ENCODE measurements around the gene FILIP1L.

The FILIP1L gene

GRCh38 chr3:100079328-100079727 lies 35.0 kb downstream of the FILIP1L start:
- H3K4me3 ChIP-seq (ENCODE audit: low read length) = no peak overlapping the region
- no peak for TF ChIP-seq CTCF (conservative IDR thresholded peaks at IDR 0.05; ENCODE audit: low read depth, low read length)
- no peak for DNase-seq (ENCODE audit: low read depth)

GRCh38 chr3:100076731-100077529 lies 37.4 kb downstream of the FILIP1L start:
- no peak for TF ChIP-seq CTCF (conservative IDR thresholded peaks at IDR 0.05; ENCODE audit: low read depth, low read length)
- no peak for DNase-seq (ENCODE audit: low read depth)
- H3K4me3 ChIP-seq (ENCODE audit: low read length) = no peak overlapping the region

GRCh38 chr3:100075851-100076730 lies 38.2 kb downstream of the FILIP1L start:
- H3K4me3 ChIP-seq (ENCODE audit: low read length) = no peak overlapping the region
- no peak for TF ChIP-seq CTCF (conservative IDR thresholded peaks at IDR 0.05; ENCODE audit: low read depth, low read length)

GRCh38 chr3:100075196-100075595 lies 39.1 kb downstream of the FILIP1L start:
- no peak overlapping the region for H3K4me3 ChIP-seq (ENCODE audit: low read length)

More at GRCh38 chr3:100075851-100076730, 38.2 kb downstream of the FILIP1L start:
- DNase-seq (ENCODE audit: low read depth) = no peak

GRCh38 chr3:100073714-100074307 lies 40.5 kb downstream of the FILIP1L start:
- no peak for DNase-seq (ENCODE audit: low read depth)
- TF ChIP-seq CTCF (conservative IDR thresholded peaks at IDR 0.05; ENCODE audit: low read depth, low read length) = no peak
- no peak overlapping the region for H3K4me3 ChIP-seq (ENCODE audit: low read length)

More at GRCh38 chr3:100075196-100075595, 39.1 kb downstream of the FILIP1L start:
- no peak for TF ChIP-seq CTCF (conservative IDR thresholded peaks at IDR 0.05; ENCODE audit: low read depth, low read length)
- no peak for DNase-seq (ENCODE audit: low read depth)

GRCh38 chr3:100073049-100073713 lies 41.1 kb downstream of the FILIP1L start:
- DNase-seq (ENCODE audit: low read depth) = no peak
- H3K4me3 ChIP-seq (ENCODE audit: low read length) = no peak overlapping the region
- no peak for TF ChIP-seq CTCF (conservative IDR thresholded peaks at IDR 0.05; ENCODE audit: low read depth, low read length)

Data from retinal pigment epithelial cell (primary cell).